ENCODE data around the gene AQP1.

- TF ChIP-seq, protein P1, sequence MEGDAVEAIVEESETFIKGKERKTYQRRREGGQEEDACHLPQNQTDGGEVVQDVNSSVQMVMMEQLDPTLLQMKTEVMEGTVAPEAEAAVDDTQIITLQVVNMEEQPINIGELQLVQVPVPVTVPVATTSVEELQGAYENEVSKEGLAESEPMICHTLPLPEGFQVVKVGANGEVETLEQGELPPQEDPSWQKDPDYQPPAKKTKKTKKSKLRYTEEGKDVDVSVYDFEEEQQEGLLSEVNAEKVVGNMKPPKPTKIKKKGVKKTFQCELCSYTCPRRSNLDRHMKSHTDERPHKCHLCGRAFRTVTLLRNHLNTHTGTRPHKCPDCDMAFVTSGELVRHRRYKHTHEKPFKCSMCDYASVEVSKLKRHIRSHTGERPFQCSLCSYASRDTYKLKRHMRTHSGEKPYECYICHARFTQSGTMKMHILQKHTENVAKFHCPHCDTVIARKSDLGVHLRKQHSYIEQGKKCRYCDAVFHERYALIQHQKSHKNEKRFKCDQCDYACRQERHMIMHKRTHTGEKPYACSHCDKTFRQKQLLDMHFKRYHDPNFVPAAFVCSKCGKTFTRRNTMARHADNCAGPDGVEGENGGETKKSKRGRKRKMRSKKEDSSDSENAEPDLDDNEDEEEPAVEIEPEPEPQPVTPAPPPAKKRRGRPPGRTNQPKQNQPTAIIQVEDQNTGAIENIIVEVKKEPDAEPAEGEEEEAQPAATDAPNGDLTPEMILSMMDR (IDR thresholded peaks at IDR 0.05) = no peak
- TF ChIP-seq POLR2A (IDR thresholded peaks at IDR 0.05) = no peak
- no peak for TF ChIP-seq POLR2AphosphoS5 (IDR thresholded peaks at IDR 0.05)
Measured at GRCh38 chr7:30903146-30903545, 8.5 kb upstream of the AQP1 start.
